ENCODE measurements around the gene PSRC1. TPM values are rescaled to one million over a fixed set of nuclear protein-coding genes. Genes with fewer than 3 reads are reported as not detected.

Gene PSRC1
- total and polyA plus RNA-seq, 2 of the 8 experiments (the other 6 are each of a cell fraction or from before 2014, with no cell fraction given), result 56.1 to 67.3 TPM

GRCh38 chr1:109273570-109274288 is 9.2 kb downstream of the PSRC1 start (continued):
- TF ChIP-seq CHD7 (IDR thresholded peaks at IDR 0.05; ENCODE audit: insufficient replicate concordance, low read length), result no peak
- no peak for TF ChIP-seq SAP30 (IDR thresholded peaks at IDR 0.05; ENCODE audit: insufficient read depth, insufficient replicate concordance, low read length)
- no peak for TF ChIP-seq SIX5 (IDR thresholded peaks at IDR 0.05; ENCODE audit: low read depth, low read length)
